K562 (cell line): ENCODE measurements around the gene LENEP. TPM values are rescaled to one million over a fixed set of nuclear protein-coding genes. Genes with fewer than 3 reads are reported as not detected.

Experiments used
- BACH1 ChIP-seq: fragments of 200-800 bp; sonication (Bioruptor generic); IDR thresholded peaks from 2 replicates; pipeline ENCODE4 v1.6.1; 2016; ENCODE audit warnings: missing genetic modification characterization, missing compliant biosample characterization
- GATA2 ChIP-seq: sonication (generic); formaldehyde crosslinking; IDR thresholded peaks from 2 replicates; pipeline ENCODE4 v1.4.0; 2020; ENCODE audit warnings: mild to moderate bottlenecking, missing genetic modification reagents
- GATAD2B ChIP-seq: fragments of 450-650 bp; IDR thresholded peaks from 2 replicates; pipeline ENCODE4 v1.6.1; 2017; ENCODE audit warnings: mild to moderate bottlenecking, borderline replicate concordance
- HCFC1 ChIP-seq: IDR thresholded peaks from 2 replicates; pipeline ENCODE4 v1.6.1; 2012; ENCODE audit warnings: low read depth, low read length, improper control_type of control experiment
- SIN3B ChIP-seq: fragments of 450-650 bp; IDR thresholded peaks from 2 replicates; pipeline ENCODE4 v1.6.1; 2017; ENCODE audit warnings: low read depth, mild to moderate bottlenecking, moderate library complexity
- SMARCB1 ChIP-seq: IDR thresholded peaks from 2 replicates; pipeline ENCODE4 v1.6.1; 2011; ENCODE audit warnings: improper control_type of control experiment, low read depth; ENCODE audit not compliant: insufficient read length
- SNRNP70 ChIP-seq: fragments of 200-400 bp; formaldehyde crosslinking; optimal IDR thresholded peaks from 2 replicates; pipeline ENCODE3; 2017; ENCODE audit warnings: low read depth, low read length
- SOX6 ChIP-seq: fragments of 450-650 bp; IDR thresholded peaks from 2 replicates; pipeline ENCODE4 v1.6.1; 2014; ENCODE audit warnings: mild to moderate bottlenecking
- ZNF184 ChIP-seq: sonication (generic); formaldehyde crosslinking; IDR thresholded peaks from 2 replicates; pipeline ENCODE4 v1.5.0; 2020; ENCODE audit warnings: missing genetic modification reagents
- polyA plus RNA-seq, 8 experiments: library from polyadenylated mRNA; depleted of rRNA in 4 of 8; stranded (reverse) in 5 of 8; unstranded in 3 of 8; fragments of >200 nt; fragmentation: Nextera tagmentation in 2 of 8; fragmentation: Illumina TruSeq in 1 of 8; extraction: Ambion mirVana in 2 of 8; extraction: Trizol in 1 of 8; gene quantifications; 2 replicates each; pipeline versions ENCODE4 v1.2.1 to v1.2.3, GENCODE V29; 2011 to 2014; ENCODE audit warnings: inconsistent platforms in 1 of 8, missing spikeins in 1 of 8
- total RNA-seq, 7 experiments: library from RNA; depleted of rRNA in 6 of 7; stranded (reverse); fragments of >200 nt in 6 of 7; fragmentation: Illumina TruSeq in 2 of 7; extraction: Trizol in 2 of 7; gene quantifications; 2 replicates each; pipeline versions ENCODE4 v1.2.1 to v1.2.3, GENCODE V29; 2011 to 2021; ENCODE audit warnings: low replicate concordance in 1 of 7
- TF ChIP-seq, protein P1 (sequence below): fragments of 250-450 bp; sonication (Bioruptor Pico); IDR thresholded peaks from 2 replicates; pipeline ENCODE4 v1.8.0; 2021; ENCODE audit warnings: moderate library complexity, mild to moderate bottlenecking, inconsistent platforms
- TF ChIP-seq, protein P2 (sequence below): fragments of 450-650 bp; IDR thresholded peaks from 2 replicates; pipeline ENCODE4 v1.6.1; 2018; ENCODE audit not compliant: partially characterized antibody
- TF ChIP-seq, protein P3 (sequence below): sonication (generic); formaldehyde crosslinking; IDR thresholded peaks from 2 replicates; pipeline ENCODE4 v1.8.0; 2023; ENCODE audit warnings: mild to moderate bottlenecking, missing genetic modification reagents
- TF ChIP-seq, protein P4 (sequence below): fragments of 250-450 bp; sonication (Bioruptor Pico); IDR thresholded peaks from 2 replicates; pipeline ENCODE4 v1.9.0; 2021; ENCODE audit warnings: mild to moderate bottlenecking
- TF ChIP-seq, protein P5 (sequence below): sonication (generic); formaldehyde crosslinking; IDR thresholded peaks from 2 replicates; pipeline ENCODE4 v1.8.1; 2022; ENCODE audit warnings: missing genetic modification reagents

Gene LENEP
- total and polyA plus RNA-seq, 9 of the 15 experiments (the other 6 are each of a cell fraction or from before 2014, with no cell fraction given): 0.23 to 0.87 (median 0.67) TPM; not detected in 5

DNA sequence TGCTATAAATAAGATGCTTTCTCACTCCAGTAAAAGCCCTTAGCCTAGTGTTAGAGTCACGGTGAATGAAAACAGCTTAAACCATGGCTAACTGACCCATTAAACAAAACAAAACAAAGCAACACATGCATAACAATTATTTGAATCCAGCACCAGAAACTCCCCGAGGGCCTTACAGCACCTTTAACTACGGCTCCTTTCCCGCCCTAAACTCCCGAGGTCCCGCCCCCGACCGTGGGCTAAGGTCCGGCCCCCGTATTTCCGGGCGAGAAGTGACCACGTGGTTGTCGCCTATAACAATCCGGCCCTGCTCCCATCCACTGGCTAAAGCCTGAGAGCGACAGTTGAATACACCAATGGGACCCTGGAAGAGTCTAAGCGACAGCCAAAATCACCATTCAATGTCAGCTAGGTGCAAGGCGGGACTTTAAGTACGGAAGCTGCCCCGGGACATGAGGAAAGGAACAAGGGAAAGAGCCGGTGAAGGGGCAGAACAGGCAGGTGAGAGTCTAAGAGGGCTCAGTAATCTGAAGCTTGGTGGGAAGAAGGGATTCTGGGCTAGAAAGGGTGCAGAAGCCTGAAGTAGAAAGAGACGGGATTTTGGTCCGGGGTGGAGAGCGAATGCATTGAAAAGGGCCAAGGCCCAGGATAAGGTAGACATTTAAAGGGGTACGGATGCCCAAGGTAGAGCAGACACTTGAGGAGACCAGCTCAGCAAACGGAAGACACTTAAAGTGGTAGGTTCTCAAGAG is 10.3 kb upstream of the LENEP start, which contains the start of gene FLAD1 (continued):
- peak; percentile 76 for TF ChIP-seq SIN3B
- no peak for TF ChIP-seq GATAD2B
- TF ChIP-seq, protein P1, sequence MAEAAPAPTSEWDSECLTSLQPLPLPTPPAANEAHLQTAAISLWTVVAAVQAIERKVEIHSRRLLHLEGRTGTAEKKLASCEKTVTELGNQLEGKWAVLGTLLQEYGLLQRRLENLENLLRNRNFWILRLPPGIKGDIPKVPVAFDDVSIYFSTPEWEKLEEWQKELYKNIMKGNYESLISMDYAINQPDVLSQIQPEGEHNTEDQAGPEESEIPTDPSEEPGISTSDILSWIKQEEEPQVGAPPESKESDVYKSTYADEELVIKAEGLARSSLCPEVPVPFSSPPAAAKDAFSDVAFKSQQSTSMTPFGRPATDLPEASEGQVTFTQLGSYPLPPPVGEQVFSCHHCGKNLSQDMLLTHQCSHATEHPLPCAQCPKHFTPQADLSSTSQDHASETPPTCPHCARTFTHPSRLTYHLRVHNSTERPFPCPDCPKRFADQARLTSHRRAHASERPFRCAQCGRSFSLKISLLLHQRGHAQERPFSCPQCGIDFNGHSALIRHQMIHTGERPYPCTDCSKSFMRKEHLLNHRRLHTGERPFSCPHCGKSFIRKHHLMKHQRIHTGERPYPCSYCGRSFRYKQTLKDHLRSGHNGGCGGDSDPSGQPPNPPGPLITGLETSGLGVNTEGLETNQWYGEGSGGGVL (CRISPR knock-in tag): no peak
- TF ChIP-seq, protein P2, sequence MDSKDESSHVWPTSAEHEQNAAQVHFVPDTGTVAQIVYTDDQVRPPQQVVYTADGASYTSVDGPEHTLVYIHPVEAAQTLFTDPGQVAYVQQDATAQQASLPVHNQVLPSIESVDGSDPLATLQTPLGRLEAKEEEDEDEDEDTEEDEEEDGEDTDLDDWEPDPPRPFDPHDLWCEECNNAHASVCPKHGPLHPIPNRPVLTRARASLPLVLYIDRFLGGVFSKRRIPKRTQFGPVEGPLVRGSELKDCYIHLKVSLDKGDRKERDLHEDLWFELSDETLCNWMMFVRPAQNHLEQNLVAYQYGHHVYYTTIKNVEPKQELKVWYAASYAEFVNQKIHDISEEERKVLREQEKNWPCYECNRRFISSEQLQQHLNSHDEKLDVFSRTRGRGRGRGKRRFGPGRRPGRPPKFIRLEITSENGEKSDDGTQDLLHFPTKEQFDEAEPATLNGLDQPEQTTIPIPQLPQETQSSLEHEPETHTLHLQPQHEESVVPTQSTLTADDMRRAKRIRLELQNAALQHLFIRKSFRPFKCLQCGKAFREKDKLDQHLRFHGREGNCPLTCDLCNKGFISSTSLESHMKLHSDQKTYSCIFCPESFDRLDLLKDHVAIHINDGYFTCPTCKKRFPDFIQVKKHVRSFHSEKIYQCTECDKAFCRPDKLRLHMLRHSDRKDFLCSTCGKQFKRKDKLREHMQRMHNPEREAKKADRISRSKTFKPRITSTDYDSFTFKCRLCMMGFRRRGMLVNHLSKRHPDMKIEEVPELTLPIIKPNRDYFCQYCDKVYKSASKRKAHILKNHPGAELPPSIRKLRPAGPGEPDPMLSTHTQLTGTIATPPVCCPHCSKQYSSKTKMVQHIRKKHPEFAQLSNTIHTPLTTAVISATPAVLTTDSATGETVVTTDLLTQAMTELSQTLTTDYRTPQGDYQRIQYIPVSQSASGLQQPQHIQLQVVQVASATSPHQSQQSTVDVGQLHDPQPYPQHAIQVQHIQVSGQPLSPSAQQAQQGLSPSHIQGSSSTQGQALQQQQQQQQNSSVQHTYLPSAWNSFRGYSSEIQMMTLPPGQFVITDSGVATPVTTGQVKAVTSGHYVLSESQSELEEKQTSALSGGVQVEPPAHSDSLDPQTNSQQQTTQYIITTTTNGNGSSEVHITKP: peak; percentile 37
- TF ChIP-seq, protein P3, sequence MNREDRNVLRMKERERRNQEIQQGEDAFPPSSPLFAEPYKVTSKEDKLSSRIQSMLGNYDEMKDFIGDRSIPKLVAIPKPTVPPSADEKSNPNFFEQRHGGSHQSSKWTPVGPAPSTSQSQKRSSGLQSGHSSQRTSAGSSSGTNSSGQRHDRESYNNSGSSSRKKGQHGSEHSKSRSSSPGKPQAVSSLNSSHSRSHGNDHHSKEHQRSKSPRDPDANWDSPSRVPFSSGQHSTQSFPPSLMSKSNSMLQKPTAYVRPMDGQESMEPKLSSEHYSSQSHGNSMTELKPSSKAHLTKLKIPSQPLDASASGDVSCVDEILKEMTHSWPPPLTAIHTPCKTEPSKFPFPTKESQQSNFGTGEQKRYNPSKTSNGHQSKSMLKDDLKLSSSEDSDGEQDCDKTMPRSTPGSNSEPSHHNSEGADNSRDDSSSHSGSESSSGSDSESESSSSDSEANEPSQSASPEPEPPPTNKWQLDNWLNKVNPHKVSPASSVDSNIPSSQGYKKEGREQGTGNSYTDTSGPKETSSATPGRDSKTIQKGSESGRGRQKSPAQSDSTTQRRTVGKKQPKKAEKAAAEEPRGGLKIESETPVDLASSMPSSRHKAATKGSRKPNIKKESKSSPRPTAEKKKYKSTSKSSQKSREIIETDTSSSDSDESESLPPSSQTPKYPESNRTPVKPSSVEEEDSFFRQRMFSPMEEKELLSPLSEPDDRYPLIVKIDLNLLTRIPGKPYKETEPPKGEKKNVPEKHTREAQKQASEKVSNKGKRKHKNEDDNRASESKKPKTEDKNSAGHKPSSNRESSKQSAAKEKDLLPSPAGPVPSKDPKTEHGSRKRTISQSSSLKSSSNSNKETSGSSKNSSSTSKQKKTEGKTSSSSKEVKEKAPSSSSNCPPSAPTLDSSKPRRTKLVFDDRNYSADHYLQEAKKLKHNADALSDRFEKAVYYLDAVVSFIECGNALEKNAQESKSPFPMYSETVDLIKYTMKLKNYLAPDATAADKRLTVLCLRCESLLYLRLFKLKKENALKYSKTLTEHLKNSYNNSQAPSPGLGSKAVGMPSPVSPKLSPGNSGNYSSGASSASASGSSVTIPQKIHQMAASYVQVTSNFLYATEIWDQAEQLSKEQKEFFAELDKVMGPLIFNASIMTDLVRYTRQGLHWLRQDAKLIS: no peak
- peak; percentile 36; the same call in 1 of the 2 replicates for TF ChIP-seq SOX6
- no peak for TF ChIP-seq GATA2 (CRISPR knock-in tag)
- TF ChIP-seq, protein P4, sequence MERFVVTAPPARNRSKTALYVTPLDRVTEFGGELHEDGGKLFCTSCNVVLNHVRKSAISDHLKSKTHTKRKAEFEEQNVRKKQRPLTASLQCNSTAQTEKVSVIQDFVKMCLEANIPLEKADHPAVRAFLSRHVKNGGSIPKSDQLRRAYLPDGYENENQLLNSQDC (CRISPR knock-in tag): peak; percentile 54; the same call in 1 of the 2 replicates
- no peak for TF ChIP-seq SNRNP70
- TF ChIP-seq, protein P5, sequence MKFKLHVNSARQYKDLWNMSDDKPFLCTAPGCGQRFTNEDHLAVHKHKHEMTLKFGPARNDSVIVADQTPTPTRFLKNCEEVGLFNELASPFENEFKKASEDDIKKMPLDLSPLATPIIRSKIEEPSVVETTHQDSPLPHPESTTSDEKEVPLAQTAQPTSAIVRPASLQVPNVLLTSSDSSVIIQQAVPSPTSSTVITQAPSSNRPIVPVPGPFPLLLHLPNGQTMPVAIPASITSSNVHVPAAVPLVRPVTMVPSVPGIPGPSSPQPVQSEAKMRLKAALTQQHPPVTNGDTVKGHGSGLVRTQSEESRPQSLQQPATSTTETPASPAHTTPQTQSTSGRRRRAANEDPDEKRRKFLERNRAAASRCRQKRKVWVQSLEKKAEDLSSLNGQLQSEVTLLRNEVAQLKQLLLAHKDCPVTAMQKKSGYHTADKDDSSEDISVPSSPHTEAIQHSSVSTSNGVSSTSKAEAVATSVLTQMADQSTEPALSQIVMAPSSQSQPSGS (CRISPR knock-in tag): no peak
- TF ChIP-seq SMARCB1: no peak
- TF ChIP-seq HCFC1: peak; percentile 53; the same call in 1 of the 2 replicates
- no peak for TF ChIP-seq BACH1
- no peak for TF ChIP-seq ZNF184 (CRISPR knock-in tag)
